Heart right ventricle (tissue), 16 donors: ENCODE data around the gene AHSG. TPM values are rescaled to one million over a fixed set of nuclear protein-coding genes. Genes with fewer than 3 reads are reported as not detected.

Source experiments
- ATAC-seq, 8 donors: fragments of 200-7000 bp; cut with Tn5 transposase; one replicate each; pipeline ENCODE4 v1.9.1; 2020; ENCODE audit warnings: mild to moderate bottlenecking in 8 of 8, moderate library complexity in 8 of 8, moderate number of reproducible peaks in 1 of 8
- DNase-seq, 2 donors: peaks; one replicate each; pipeline ENCODE4 v3.0.0-alpha.2; 2020
- H3K27ac ChIP-seq, 10 donors: fragments of 200-600 bp; sonication (generic) in 2 of 10; one replicate each; pipeline versions ENCODE4 v1.5.0 to v1.8.0; 2020 to 2022; ENCODE audit warnings: mild to moderate bottlenecking in 3 of 10
- H3K27me3 ChIP-seq, 7 donors: fragments of 200-600 bp; one replicate each; pipeline ENCODE4 v1.8.0; 2021 to 2022; ENCODE audit warnings: mild to moderate bottlenecking in 2 of 7
- H3K36me3 ChIP-seq, 9 donors: fragments of 200-600 bp; sonication (generic) in 1 of 9; one replicate each; pipeline versions ENCODE4 v1.5.0 to v1.8.0; 2020 to 2022; ENCODE audit warnings: mild to moderate bottlenecking in 2 of 9
- H3K4me1 ChIP-seq, 9 donors: fragments of 200-600 bp; sonication (generic) in 1 of 9; one replicate each; pipeline versions ENCODE4 v1.5.0 to v1.8.0; 2020 to 2022; ENCODE audit warnings: mild to moderate bottlenecking in 4 of 9
- H3K4me3 ChIP-seq, 10 donors: fragments of 200-600 bp; sonication (generic) in 2 of 10; one replicate each; pipeline versions ENCODE4 v1.5.0 to v1.8.0; 2020 to 2022; ENCODE audit warnings: mild to moderate bottlenecking in 7 of 10, moderate library complexity in 2 of 10
- H3K9me3 ChIP-seq, 11 donors: fragments of 200-600 bp in 10 of 11; sonication (generic) in 2 of 11; one replicate each; pipeline versions ENCODE4 v1.5.0 to v1.8.0; 2013 to 2022; ENCODE audit warnings: mild to moderate bottlenecking in 2 of 11, control low read depth in 1 of 11, moderate library complexity in 1 of 11
- WGBS, 2 donors: extraction: QIAGEN DNeasy Blood & Tissue Kit; methylation state at CpG; one replicate each; pipeline ENCODE4 v1.1.7; 2013; ENCODE audit warnings: inconsistent platforms in 1 of 2; 5-methylcytosine and 5-hydroxymethylcytosine counted together
- intact Hi-C, 10 donors: fragments of 100-400 bp; cut with DNase I; formaldehyde crosslinking; loops; one replicate each; pipeline versions ENCODE4 v1.11.1 to v1.14.2; 2022
- polyA plus RNA-seq, 2 donors: library from polyadenylated mRNA; stranded (reverse); fragments of 200-250 nt; gene quantifications; one replicate each; pipeline ENCODE4 v1.2.3, GENCODE V29; 2013
- total RNA-seq, 10 donors: library from RNA; stranded (reverse); fragmentation: NEBNext Ultra II Directional in 3 of 10; extraction: Animal tissue kit (Norgen Biotek cat#: 25700) in 3 of 10; gene quantifications; one replicate each; pipeline versions ENCODE4 v1.2.1 to v1.2.4, GENCODE V29; 2021 to 2023
- TF ChIP-seq, protein P1 (sequence below), 9 donors: fragments of 200-600 bp; sonication (generic) in 2 of 9; IDR thresholded peaks; one replicate each; pipeline versions ENCODE4 v1.5.0 to v1.8.0; 2021 to 2022; ENCODE audit warnings: antibody characterized with exemption in 9 of 9, mild to moderate bottlenecking in 5 of 9, moderate library complexity in 1 of 9
- donor health status: Arrhythmogenic right ventricular cardiomyopathy.
- donor health status: ischemic (EF 13 %, LVEDD 7.1; RV severe dilation, severe dysfunction).
- donor health status: healthy with polysubstance abuse.
- donor health status: DM: no; HTN: yes; CAD: no.
- donor health status: DM: no; HTN: no; CAD: no.
- donor health status: ischemic (EF 25% LVEDD 6.9; RV normal size, moderate dysfunction).
- donor health status: ischemic (EF 25% LVEDD 5.7; RV mildly dilated, moderate dysfunction).
- donor health status: healthy.
- donor health status: DM: yes; HTN: yes; CAD: no.
- donor health status: Ischemic cardiomyopathy.
- donor health status: ischemic (EF 35%, LVEDD 5.7; RV mildly dilated, moderate dysfunction).
- donor health status: nonischemic (EF 11% LVEDD 7.7; RV severe dilation, severe dysfunction).
- donor health status: DM: yes; HTN: yes; CAD: no.
- donor health status: PGD.
- donor health status: ischemic (EF 29% LVEDD 5.4; RV normal size, mild dysfunction).
- donor health status: nonischemic (EF 23%, LVEDD 6.1; RV moderate dilation, normal function).

AHSG gene
- total and polyA plus RNA-seq, 12 donors = not detected

DNA sequence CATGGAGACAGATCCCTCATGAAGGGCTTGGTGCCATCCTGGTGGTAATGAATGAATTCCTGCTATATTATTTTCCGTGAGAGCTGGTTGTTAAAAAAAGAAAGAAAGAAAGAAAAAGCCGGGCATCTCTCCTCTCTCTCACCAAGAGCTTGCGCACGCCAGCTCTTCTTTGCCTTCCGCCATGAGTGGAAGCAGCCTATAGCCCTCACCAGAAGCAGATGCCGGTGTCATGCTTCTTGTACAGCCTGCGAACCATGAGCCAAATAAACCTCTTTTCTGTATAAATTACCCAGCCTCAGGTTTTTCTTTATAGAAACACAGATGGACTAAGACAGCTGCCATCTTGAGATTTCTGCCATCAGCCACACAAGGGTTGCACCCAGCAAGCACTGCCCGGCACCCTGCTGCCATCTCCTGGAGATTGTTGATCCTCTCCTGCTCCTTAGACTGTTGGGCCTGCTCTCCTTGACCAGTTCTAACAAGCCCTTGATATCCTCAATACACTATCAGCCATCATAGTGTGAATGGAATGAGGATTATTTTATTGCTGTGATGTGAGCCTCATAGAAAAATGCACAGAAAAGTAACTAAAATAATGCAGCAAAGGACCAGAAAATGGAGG is 3.5 kb upstream of the AHSG start:
- Histone ChIP-seq H3K27me3 (peaks cover 0 to 16% (median 3%) of the 10 kb centered on the region in 7 donors), H3K4me3 (no peak overlapping the region), H3K27ac (no peak overlapping the region), H3K9me3 (no peaks in the 10 kb centered on the region), H3K36me3 (no peaks in the 10 kb centered on the region), H3K4me1 (no peaks in the 10 kb centered on the region)
- intact Hi-C loops = no loop called here
- DNase-seq (no peak), ATAC-seq (peak in 3 of 8 donors; percentile 29 to 49 (median 47))
- 92% methylated on average over 8 of the region's 8 CpGs for WGBS, 2 donors
- TF ChIP-seq, protein P1, sequence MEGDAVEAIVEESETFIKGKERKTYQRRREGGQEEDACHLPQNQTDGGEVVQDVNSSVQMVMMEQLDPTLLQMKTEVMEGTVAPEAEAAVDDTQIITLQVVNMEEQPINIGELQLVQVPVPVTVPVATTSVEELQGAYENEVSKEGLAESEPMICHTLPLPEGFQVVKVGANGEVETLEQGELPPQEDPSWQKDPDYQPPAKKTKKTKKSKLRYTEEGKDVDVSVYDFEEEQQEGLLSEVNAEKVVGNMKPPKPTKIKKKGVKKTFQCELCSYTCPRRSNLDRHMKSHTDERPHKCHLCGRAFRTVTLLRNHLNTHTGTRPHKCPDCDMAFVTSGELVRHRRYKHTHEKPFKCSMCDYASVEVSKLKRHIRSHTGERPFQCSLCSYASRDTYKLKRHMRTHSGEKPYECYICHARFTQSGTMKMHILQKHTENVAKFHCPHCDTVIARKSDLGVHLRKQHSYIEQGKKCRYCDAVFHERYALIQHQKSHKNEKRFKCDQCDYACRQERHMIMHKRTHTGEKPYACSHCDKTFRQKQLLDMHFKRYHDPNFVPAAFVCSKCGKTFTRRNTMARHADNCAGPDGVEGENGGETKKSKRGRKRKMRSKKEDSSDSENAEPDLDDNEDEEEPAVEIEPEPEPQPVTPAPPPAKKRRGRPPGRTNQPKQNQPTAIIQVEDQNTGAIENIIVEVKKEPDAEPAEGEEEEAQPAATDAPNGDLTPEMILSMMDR (IDR thresholded peaks at IDR 0.05) = peak in 5 of 9 donors; percentile 11 to 36 (median 22)

- DNase-seq = no peak
- Histone ChIP-seq H3K9me3 (no peaks in the 10 kb centered on the region), H3K4me3 (no peak overlapping the region), H3K36me3 (no peaks in the 10 kb centered on the region), H3K27me3 (peaks cover 0 to 31% (median 8%) of the 10 kb centered on the region in 7 donors), H3K4me1 (peaks cover 0 to 5% (median 3%) of the 10 kb centered on the region in 9 donors), H3K27ac (no peak overlapping the region)
- intact Hi-C loops = loop anchor here in 2 of 10 donors (5.0 to 10.0 kb wide), 3 partner anchors 143 to 553 kb away; no protein-coding TSS in a partner anchor
- TF ChIP-seq, protein P1 (IDR thresholded peaks at IDR 0.05) = no peak
- 68 to 77% methylated on average over 5 of the region's 5 CpGs for WGBS, 2 donors
- no peak for ATAC-seq
These were observed 795 bp upstream of the AHSG start for GRCh38 chr3:186612065-186612464.

- DNase-seq (no peak), ATAC-seq (no peak)
- Histone ChIP-seq H3K27ac (no peak overlapping the region), H3K4me3 (no peak overlapping the region), H3K9me3 (no peaks in the 10 kb centered on the region), H3K36me3 (no peaks in the 10 kb centered on the region), H3K4me1 (peaks cover 0 to 11% (median 6%) of the 10 kb centered on the region in 9 donors), H3K27me3 (peaks cover 0 to 48% (median 21%) of the 10 kb centered on the region in 7 donors)
- TF ChIP-seq, protein P1 (IDR thresholded peaks at IDR 0.05) = no peak
- WGBS, 2 donors = 44 to 55% methylated on average over 4 of the region's 4 CpGs
- intact Hi-C loops = loop anchor here in 8 of 10 donors (2.0 to 10.0 kb wide), 7 partner anchors 139 to 551 kb away; no protein-coding TSS in a partner anchor
These were observed 891 bp downstream of the AHSG start for GRCh38 chr3:186613637-186614265.

DNA sequence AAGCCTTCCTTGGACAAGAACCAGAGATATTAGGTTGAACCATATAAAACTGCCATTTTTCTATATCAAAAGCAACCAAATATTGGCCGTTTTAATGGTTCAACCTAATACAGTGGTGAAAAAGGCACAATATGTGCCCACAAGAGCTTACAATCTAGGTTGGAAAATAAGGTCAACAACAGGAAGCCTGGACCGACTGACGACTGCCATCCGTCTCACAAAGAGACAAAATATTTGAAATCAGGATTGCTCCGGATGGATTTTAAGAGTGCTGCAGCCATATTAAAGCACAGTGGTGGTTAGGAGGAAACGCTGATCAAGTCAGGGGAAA is 1.4 kb downstream of the AHSG start:
- H3K27ac ChIP-seq = no peak overlapping the region
- TF ChIP-seq, protein P1 (IDR thresholded peaks at IDR 0.05) = no peak
- 39 to 54% methylated on average over 6 of the region's 6 CpGs for WGBS, 2 donors
- no peak overlapping the region for H3K4me3 ChIP-seq
- ATAC-seq (no peak), DNase-seq (no peak)
- peaks cover 0 to 50% (median 21%) of the 10 kb centered on the region in 7 donors for H3K27me3 ChIP-seq
- H3K4me1 ChIP-seq = peaks cover 0 to 11% (median 6%) of the 10 kb centered on the region in 9 donors
- intact Hi-C loops = loop anchor here in 8 of 10 donors (2.0 to 10.0 kb wide), 7 partner anchors 139 to 551 kb away; no protein-coding TSS in a partner anchor
- no peaks in the 10 kb centered on the region for H3K9me3 ChIP-seq
- no peaks in the 10 kb centered on the region for H3K36me3 ChIP-seq
